Naive thymus-derived CD8-positive, alpha-beta T cell (primary cell): ENCODE measurements around the gene KATNB1. TPM values are rescaled to one million over a fixed set of nuclear protein-coding genes. Genes with fewer than 3 reads are reported as not detected.

Experiments used
- ATAC-seq, 2 donors: fragments of 150-1000 bp; cut with Tn5 transposase in 1 of 2; sonication (Bioruptor Pico), chemical (Tn5 transposase) in 1 of 2; 1 replicate in 1 of 2; 2 replicates in 1 of 2; pipeline ENCODE4 v1.10.0; 2021; ENCODE audit warnings: mild to moderate bottlenecking in 2 of 2, moderate library complexity in 2 of 2
- POLR2A ChIA-PET: fragments of 350-600 bp; sonication (Branson Sonifier 250); formaldehyde crosslinking; loops from one replicate; lab custom pipeline; 2021; ENCODE audit warnings: antibody characterized with exemption; lab: Charles Lee
- DNase-seq, 10 donors: peaks; one replicate each; pipeline versions ENCODE4 v3.0.0 to v3.0.0-alpha.2; 2020 to 2022
- H3K27ac Mint-ChIP-seq, 10 donors: one replicate each; pipeline ENCODE4 v1.8.0; 2020 to 2022; ENCODE audit warnings: mild to moderate bottlenecking in 10 of 10, mixed read lengths in 10 of 10, moderate library complexity in 4 of 10, inconsistent platforms in 1 of 10
- H3K27me3 Mint-ChIP-seq, 5 donors: one replicate each; pipeline ENCODE4 v1.8.0; 2021 to 2022; ENCODE audit warnings: mixed read lengths in 5 of 5
- H3K36me3 Mint-ChIP-seq, 3 donors: one replicate each; pipeline ENCODE4 v1.8.0; 2020 to 2022; ENCODE audit warnings: mixed read lengths in 3 of 3, mild to moderate bottlenecking in 2 of 3, inconsistent platforms in 1 of 3
- H3K4me1 Mint-ChIP-seq, 4 donors: one replicate each; pipeline ENCODE4 v1.8.0; 2021 to 2022; ENCODE audit warnings: mixed read lengths in 4 of 4
- H3K4me3 Mint-ChIP-seq, 10 donors: one replicate each; pipeline ENCODE4 v1.8.0; 2020 to 2022; ENCODE audit warnings: mild to moderate bottlenecking in 10 of 10, mixed read lengths in 10 of 10, moderate library complexity in 6 of 10, inconsistent platforms in 1 of 10
- H3K9me3 Mint-ChIP-seq, 9 donors: one replicate each; pipeline ENCODE4 v1.8.0; 2020 to 2022; ENCODE audit warnings: mixed read lengths in 9 of 9, mild to moderate bottlenecking in 3 of 9, inconsistent platforms in 1 of 9, moderate library complexity in 1 of 9
- polyA plus RNA-seq, 3 donors: library from polyadenylated mRNA; unstranded; fragments of 300-500 nt; fragmentation: Illumina TruSeq; gene quantifications; one replicate each; pipeline ENCODE4 v1.2.3, GENCODE V29; 2021
- total RNA-seq, 8 experiments: library from RNA in 2 of 8; stranded (reverse) in 2 of 8; gene quantifications; one replicate each; pipeline ENCODE4 v1.2.3 and lab custom pipeline; 2021 to 2026

The KATNB1 gene
- total and polyA plus RNA-seq, 5 experiments from 2014 or later: 16.3 to 28.6 (median 26.1) TPM

DNA sequence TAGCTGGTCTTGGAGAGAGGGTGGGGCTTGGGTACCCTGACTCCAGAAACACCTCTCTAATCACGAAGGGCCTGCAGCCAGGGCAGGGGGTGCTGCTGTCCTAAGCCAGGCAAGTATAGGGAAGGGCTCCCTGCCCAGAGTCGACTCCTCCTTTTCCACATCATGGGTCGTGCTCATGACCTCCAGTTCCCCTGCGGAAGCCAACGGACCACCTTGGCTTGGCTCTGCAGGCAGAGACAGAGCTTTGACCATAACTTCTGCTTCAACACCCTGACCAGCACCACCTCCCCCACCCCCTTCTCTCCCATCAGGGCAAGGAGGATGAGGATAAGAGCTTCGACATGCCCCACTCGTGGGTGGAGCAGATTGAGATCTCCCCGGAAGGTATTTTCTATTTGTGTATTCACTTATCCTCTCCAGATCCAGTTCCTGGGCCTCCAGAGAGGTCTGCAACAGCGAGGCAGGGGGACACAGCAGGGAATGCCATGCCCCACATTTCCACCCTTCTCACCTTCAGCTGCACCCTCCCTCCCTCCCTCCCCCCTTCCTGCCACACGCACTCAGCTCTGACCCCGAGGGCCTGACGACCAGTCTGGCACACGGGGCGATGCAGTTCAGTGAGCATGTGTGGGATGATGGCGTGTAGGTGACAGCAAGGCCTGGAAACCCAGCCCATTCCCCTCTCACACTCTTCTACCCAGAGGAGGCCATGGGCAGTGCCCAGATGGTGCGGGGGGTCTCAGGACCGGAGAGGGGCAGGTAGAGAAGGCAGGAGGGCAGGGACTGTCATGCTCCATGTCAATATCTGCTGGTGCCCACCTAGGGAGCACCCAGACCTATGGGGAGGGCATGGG lies 14.0 kb upstream of the KATNB1 start:
- peaks cover 0 to 2% (median 0%) of the 10 kb centered on the region in 5 donors for H3K27me3 Mint-ChIP-seq
- no peaks in the 10 kb centered on the region for H3K9me3 Mint-ChIP-seq
- peaks cover 0 to 2% (median under 1%) of the 10 kb centered on the region in 4 donors for H3K4me1 Mint-ChIP-seq
- no peak overlapping the region for H3K27ac Mint-ChIP-seq
- no peaks in the 10 kb centered on the region for H3K36me3 Mint-ChIP-seq
- ATAC-seq (no peak), DNase-seq (no peak)
- POLR2A ChIA-PET: no interaction called here
- no peak overlapping the region for H3K4me3 Mint-ChIP-seq

DNA sequence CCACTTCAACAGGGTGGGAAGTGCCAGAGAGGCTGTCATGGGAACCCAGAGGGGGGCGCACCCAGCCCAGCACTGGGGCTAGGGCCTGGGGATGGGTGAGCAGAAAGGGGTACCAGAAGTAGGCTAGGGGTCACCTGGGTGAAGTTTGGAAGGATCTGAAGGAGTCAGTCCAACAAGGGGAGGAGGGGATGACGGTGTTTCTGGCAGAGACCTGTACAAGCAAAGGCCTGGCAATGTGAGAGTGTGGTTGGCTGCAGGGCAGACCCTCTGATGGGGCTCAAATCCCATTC lies 13.4 kb upstream of the KATNB1 start:
- POLR2A ChIA-PET: no interaction called here
- DNase-seq (no peak), ATAC-seq (no peak)
- Mint-ChIP-seq H3K4me3 (no peak overlapping the region), H3K27ac (no peak overlapping the region), H3K4me1 (peaks cover 0 to 4% (median under 1%) of the 10 kb centered on the region in 4 donors), H3K27me3 (peaks cover 0 to 2% (median 0%) of the 10 kb centered on the region in 5 donors), H3K36me3 (no peaks in the 10 kb centered on the region), H3K9me3 (no peaks in the 10 kb centered on the region)

GRCh38 chr16:57722651-57723050 lies 12.9 kb upstream of the KATNB1 start:
- POLR2A ChIA-PET: interaction anchor here (0.5 kb wide), 1 partner anchor 48 kb away, joined by 3 read pairs; no protein-coding TSS in a partner anchor

DNA sequence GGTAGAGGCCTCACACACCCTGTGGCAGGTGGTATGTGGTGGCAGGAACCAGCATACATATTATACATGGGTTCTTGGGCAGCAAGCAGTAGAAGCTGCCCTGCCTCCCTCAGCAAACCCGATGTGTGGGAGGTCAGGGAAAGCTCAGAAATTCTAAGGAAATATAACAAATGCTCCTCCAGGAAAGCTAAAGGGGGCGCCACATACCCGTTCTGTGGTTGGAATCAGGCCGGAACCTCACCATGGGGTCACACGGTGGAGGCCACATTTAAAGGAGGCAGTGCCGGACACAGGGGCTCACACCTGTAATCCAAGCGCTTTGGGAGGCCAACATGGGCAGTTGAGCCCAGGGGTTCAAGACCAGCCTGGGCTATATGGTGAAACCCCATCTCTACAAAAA lies 12.4 kb upstream of the KATNB1 start:
- Mint-ChIP-seq H3K9me3 (no peaks in the 10 kb centered on the region), H3K27ac (no peak overlapping the region), H3K27me3 (peaks cover 0 to 2% (median 0%) of the 10 kb centered on the region in 5 donors), H3K4me3 (no peak overlapping the region), H3K36me3 (no peaks in the 10 kb centered on the region), H3K4me1 (peaks cover 0 to 4% (median under 1%) of the 10 kb centered on the region in 4 donors)
- POLR2A ChIA-PET: interaction anchor here (0.5 kb wide), 1 partner anchor 49 kb away, joined by 3 read pairs; no protein-coding TSS in a partner anchor
- ATAC-seq: no peak
- DNase-seq: no peak

More at GRCh38 chr16:57722651-57723050, 12.9 kb upstream of the KATNB1 start:
- Mint-ChIP-seq H3K9me3 (no peaks in the 10 kb centered on the region), H3K27ac (no peak overlapping the region), H3K4me3 (peak overlapping the region in 1 of 10 donors; percentile 10), H3K4me1 (peaks cover 0 to 4% (median under 1%) of the 10 kb centered on the region in 4 donors), H3K27me3 (peaks cover 0 to 2% (median 0%) of the 10 kb centered on the region in 5 donors), H3K36me3 (no peaks in the 10 kb centered on the region)
- no peak for DNase-seq
- no peak for ATAC-seq

DNA sequence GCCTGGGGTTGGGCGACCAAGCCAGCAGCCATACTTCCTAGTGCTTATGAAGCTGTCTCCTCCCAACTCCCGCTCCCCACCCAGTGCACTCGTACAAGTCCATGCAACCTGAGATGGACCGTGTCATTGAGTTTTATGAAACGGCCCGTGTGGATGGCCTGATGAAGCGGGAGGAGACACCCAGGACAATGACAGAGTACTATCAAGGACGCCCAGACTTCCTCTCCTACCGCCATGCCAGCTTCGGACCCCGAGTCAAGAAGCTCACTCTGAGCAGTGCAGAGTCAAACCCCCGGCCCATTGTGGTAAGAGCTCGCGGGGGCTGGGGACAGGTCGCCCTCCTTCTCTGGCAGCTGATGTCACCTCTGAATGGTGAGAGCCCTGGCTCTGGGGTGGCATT lies 11.0 kb upstream of the KATNB1 start:
- ATAC-seq (no peak), DNase-seq (no peak)
- peaks cover 0 to 9% (median 0%) of the 10 kb centered on the region in 9 donors for H3K9me3 Mint-ChIP-seq
- POLR2A ChIA-PET: no interaction called here
- H3K27me3 Mint-ChIP-seq: peaks cover 0 to 2% (median 0%) of the 10 kb centered on the region in 5 donors
- no peak overlapping the region for H3K4me3 Mint-ChIP-seq
- H3K27ac Mint-ChIP-seq: no peak overlapping the region
- H3K36me3 Mint-ChIP-seq: no peaks in the 10 kb centered on the region
- peaks cover 0 to 9% (median under 1%) of the 10 kb centered on the region in 4 donors for H3K4me1 Mint-ChIP-seq

DNA sequence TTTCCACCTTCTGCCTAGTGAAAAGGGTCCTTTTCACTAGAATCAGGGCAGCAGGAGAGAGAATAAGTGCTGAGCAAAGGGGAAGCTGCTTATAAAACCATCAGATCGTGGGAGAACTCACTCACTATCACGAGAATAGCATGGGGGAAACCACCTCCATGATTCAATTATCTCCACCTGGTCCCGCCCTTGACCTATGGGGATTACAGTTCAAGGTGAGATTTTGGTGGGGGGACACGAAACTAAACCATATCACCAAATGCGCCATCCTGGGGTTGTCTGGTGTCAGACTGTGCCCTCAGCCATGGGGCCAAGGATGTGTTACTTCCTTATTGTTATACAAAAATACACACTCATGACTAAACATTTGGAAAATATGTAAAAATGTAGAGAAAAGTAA lies 10.4 kb upstream of the KATNB1 start:
- Mint-ChIP-seq H3K9me3 (peaks cover 0 to 9% (median 0%) of the 10 kb centered on the region in 9 donors), H3K36me3 (no peaks in the 10 kb centered on the region), H3K27me3 (peaks cover 0 to 2% (median 0%) of the 10 kb centered on the region in 5 donors), H3K4me1 (peaks cover 0 to 9% (median under 1%) of the 10 kb centered on the region in 4 donors), H3K4me3 (no peak overlapping the region), H3K27ac (no peak overlapping the region)
- POLR2A ChIA-PET: no interaction called here
- ATAC-seq: no peak
- DNase-seq: no peak

DNA sequence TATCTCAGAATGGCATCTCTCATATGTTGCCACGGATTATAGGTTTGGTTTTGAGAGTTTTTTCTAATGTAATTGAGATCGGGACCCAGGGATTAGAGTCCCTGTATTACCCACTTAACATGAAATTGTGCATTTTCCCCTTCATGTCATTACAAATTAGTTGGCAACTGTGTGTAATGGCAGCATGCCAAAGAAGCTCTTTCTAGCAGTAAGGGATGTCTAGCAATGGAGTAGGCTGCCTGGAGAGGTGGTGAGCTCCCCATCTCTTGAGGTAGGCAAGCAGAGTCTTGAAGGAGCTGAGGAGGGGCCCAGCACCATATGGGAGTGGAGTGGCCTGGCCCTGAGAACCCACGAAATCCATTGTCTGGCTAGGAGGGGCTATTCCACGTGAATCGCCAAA lies 10.0 kb upstream of the KATNB1 start:
- Mint-ChIP-seq H3K4me3 (no peak overlapping the region), H3K36me3 (no peaks in the 10 kb centered on the region)

DNA sequence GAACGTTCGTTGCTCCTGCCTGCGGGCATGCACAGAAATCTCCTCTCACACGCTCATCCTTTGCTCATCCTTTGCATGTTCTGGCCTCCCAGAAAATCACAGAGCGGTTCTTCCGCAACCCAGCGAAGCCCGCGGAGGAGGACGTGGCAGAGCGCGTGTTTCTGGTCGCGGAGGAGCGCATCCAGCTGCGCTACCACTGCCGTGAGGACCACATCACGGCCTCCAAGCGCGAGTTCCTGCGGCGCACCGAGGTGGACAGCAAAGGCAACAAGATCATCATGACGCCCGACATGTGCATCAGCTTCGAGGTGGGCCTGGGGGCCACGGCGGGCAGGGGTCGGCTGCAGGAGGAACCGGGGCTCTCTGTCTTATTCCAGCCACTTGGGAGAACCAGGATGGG lies 9.6 kb upstream of the KATNB1 start:
- peaks cover 0 to 2% (median 0%) of the 10 kb centered on the region in 5 donors for H3K27me3 Mint-ChIP-seq
- POLR2A ChIA-PET: interaction anchor here (2.0 kb wide), 1 partner anchor 9 kb away, joined by 4 read pairs; no protein-coding TSS in a partner anchor
- no peaks in the 10 kb centered on the region for H3K36me3 Mint-ChIP-seq
- no peak overlapping the region for H3K27ac Mint-ChIP-seq
- H3K4me1 Mint-ChIP-seq: peaks cover 0 to 9% (median under 1%) of the 10 kb centered on the region in 4 donors
- H3K4me3 Mint-ChIP-seq: no peak overlapping the region
- no peak for DNase-seq
- no peak for ATAC-seq
- peaks cover 0 to 9% (median 0%) of the 10 kb centered on the region in 9 donors for H3K9me3 Mint-ChIP-seq

More for the DNA sequence above, 10.0 kb upstream of the KATNB1 start:
- ATAC-seq (no peak), DNase-seq (no peak)
- POLR2A ChIA-PET: interaction anchor here (2.0 kb wide), 1 partner anchor 10 kb away, joined by 4 read pairs; no protein-coding TSS in a partner anchor
- H3K27ac Mint-ChIP-seq: no peak overlapping the region
- H3K27me3 Mint-ChIP-seq: peaks cover 0 to 2% (median 0%) of the 10 kb centered on the region in 5 donors
- peaks cover 0 to 9% (median under 1%) of the 10 kb centered on the region in 4 donors for H3K4me1 Mint-ChIP-seq
- H3K9me3 Mint-ChIP-seq: peaks cover 0 to 9% (median 0%) of the 10 kb centered on the region in 9 donors

GRCh38 chr16:57726433-57726947 lies 9.1 kb upstream of the KATNB1 start:
- H3K4me1 Mint-ChIP-seq: peaks cover 0 to 9% (median under 1%) of the 10 kb centered on the region in 4 donors
- no peak overlapping the region for H3K27ac Mint-ChIP-seq
- no peaks in the 10 kb centered on the region for H3K36me3 Mint-ChIP-seq
- H3K9me3 Mint-ChIP-seq: peaks cover 0 to 9% (median 0%) of the 10 kb centered on the region in 9 donors
- H3K27me3 Mint-ChIP-seq: peaks cover 0 to under 1% (median 0%) of the 10 kb centered on the region in 5 donors
- H3K4me3 Mint-ChIP-seq: no peak overlapping the region
- no peak for ATAC-seq
- no peak for DNase-seq
- POLR2A ChIA-PET: interaction anchor here (2.0 kb wide), 1 partner anchor 9 kb away, joined by 4 read pairs; no protein-coding TSS in a partner anchor

- Mint-ChIP-seq H3K27me3 (no peaks in the 10 kb centered on the region), H3K9me3 (peaks cover 0 to 11% (median 1%) of the 10 kb centered on the region in 9 donors), H3K36me3 (no peaks in the 10 kb centered on the region), H3K4me1 (peaks cover 0 to 9% (median under 1%) of the 10 kb centered on the region in 4 donors), H3K27ac (no peak overlapping the region), H3K4me3 (no peak overlapping the region)
- DNase-seq (no peak), ATAC-seq (no peak)
- POLR2A ChIA-PET: interaction anchor here (0.6 to 2.0 kb wide), 2 partner anchors 7 to 37 kb away, joined by 4 read pairs; no protein-coding TSS in a partner anchor
Measured at GRCh38 chr16:57727610-57728009, 8.0 kb upstream of the KATNB1 start.

DNA sequence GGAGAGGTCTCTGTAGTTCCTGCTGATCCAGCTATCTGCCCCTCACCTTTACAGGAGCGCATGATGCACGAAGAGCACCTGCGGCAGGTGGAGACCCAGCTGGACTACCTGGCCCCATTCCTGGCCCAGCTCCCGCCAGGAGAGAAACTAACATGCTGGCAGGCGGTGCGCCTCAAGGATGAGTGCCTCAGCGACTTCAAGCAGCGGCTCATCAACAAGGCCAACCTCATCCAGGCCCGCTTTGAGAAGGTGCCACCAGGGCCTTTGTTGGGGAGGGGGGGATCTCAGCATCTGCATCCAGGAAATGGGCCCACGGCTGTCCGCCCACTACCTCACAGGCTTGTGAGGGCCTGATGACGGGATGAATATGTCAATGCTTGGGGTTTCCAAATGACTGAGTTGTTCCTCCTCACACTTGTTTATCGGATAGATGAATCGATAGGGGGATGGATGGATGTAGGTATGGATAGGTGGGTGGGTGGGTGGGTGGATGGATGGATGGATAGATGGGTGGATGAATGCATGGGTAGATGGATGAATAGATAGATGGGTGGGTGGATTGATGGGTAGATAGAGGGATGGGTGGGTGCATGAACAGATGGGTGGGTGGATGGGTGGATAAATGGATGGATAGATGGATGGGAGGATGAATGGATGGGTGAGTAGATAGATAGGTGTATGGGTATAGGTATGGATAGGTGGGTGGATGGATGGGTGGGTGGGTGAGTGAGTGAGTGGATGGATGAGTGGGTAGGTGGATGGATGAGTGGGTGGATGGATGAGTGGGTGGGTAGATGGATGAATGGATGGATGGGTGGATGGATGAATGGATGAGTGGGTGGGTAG lies 7.0 kb upstream of the KATNB1 start:
- Mint-ChIP-seq H3K27ac (no peak overlapping the region), H3K9me3 (peaks cover 0 to 20% (median 4%) of the 10 kb centered on the region in 9 donors), H3K4me1 (peaks cover 6 to 9% (median 7%) of the 10 kb centered on the region in 4 donors), H3K36me3 (peaks cover 0 to 6% (median 0%) of the 10 kb centered on the region in 3 donors), H3K4me3 (no peak overlapping the region), H3K27me3 (no peaks in the 10 kb centered on the region)
- DNase-seq: no peak
- no peak for ATAC-seq
- POLR2A ChIA-PET: no interaction called here

GRCh38 chr16:57729182-57729484 lies 6.4 kb upstream of the KATNB1 start:
- POLR2A ChIA-PET: no interaction called here
- Mint-ChIP-seq H3K9me3 (peaks cover 0 to 20% (median 4%) of the 10 kb centered on the region in 9 donors), H3K27me3 (no peaks in the 10 kb centered on the region), H3K36me3 (peaks cover 0 to 6% (median 0%) of the 10 kb centered on the region in 3 donors), H3K27ac (no peak overlapping the region), H3K4me3 (no peak overlapping the region), H3K4me1 (peaks cover 7 to 9% (median 8%) of the 10 kb centered on the region in 4 donors)
- no peak for DNase-seq
- ATAC-seq: no peak
